ENCODE data around the gene HYOU1. TPM values are rescaled to one million over a fixed set of nuclear protein-coding genes. Genes with fewer than 3 reads are reported as not detected.
"Not testable (repeated sequence)": the region's sequence is repeated elsewhere in the genome, so short reads cannot be mapped to it uniquely, and the experiment has no call there.

HYOU1 gene
- 100 to 1,000 TPM; 107 to 138 TPM for total RNA-seq
- long read RNA-seq, partial matches to known transcripts, result 11 of 19 reads
- long read RNA-seq, other reads (novel, unspliced or antisense), result 8 of 19 reads

- DNase-seq, result peak; percentile 98 to 100
- ATAC-seq, result peak; percentile 93
- intact Hi-C loops (cut with DNase I, micrococcal nuclease), result no loop called here
Measured at GRCh38 chr11:119057000-119057769, at the start of gene HYOU1. Gene HYOU1, minus strand, starts transcription at chr11:119057205. Its CDS starts 1,045 bp downstream, at chr11:119056160.

GRCh38 chr11:119103793-119104192 is 46.8 kb upstream of the HYOU1 start:
- no peak for ATAC-seq

GRCh38 chr11:119103161-119103664 is 46.2 kb upstream of the HYOU1 start:
- ATAC-seq; intact Hi-C loops (cut with DNase I, micrococcal nuclease); DNase-seq: not testable (repeated sequence)

More at GRCh38 chr11:119103793-119104192, 46.8 kb upstream of the HYOU1 start:
- DNase-seq, result no peak
- intact Hi-C loops (cut with DNase I, micrococcal nuclease), result no loop called here

GRCh38 chr11:119101759-119102423 is 44.9 kb upstream of the HYOU1 start, which contains the start of gene DPAGT1:
Gene DPAGT1, minus strand, starts transcription at chr11:119101853. Its CDS starts 198 bp downstream, at chr11:119101655.
- intact Hi-C loops (cut with DNase I, micrococcal nuclease), result no loop called here
- DNase-seq, result peak; percentile 90 to 96

GRCh38 chr11:119100994-119101758 is 44.2 kb upstream of the HYOU1 start:
- peak; percentile 21 for ATAC-seq
- peak in 1 of 2 donors; percentile 55 for DNase-seq
- intact Hi-C loops (cut with DNase I, micrococcal nuclease), result no loop called here

More at GRCh38 chr11:119101759-119102423, 44.9 kb upstream of the HYOU1 start, which contains the start of gene DPAGT1:
- ATAC-seq, result peak; percentile 84

GRCh38 chr11:119100246-119100970 is 43.4 kb upstream of the HYOU1 start:
- DNase-seq (no peak), ATAC-seq (no peak)
- intact Hi-C loops (cut with DNase I, micrococcal nuclease), result no loop called here

- no peak for ATAC-seq
- intact Hi-C loops (cut with DNase I, micrococcal nuclease), result no loop called here
Measured at GRCh38 chr11:119099711-119100110, 42.7 kb upstream of the HYOU1 start.

GRCh38 chr11:119095066-119095880 is 38.3 kb upstream of the HYOU1 start:
- ATAC-seq (peak; percentile 85), DNase-seq (peak; percentile 98 to 99)
- intact Hi-C loops (cut with DNase I, micrococcal nuclease), result no loop called here

More at GRCh38 chr11:119099711-119100110, 42.7 kb upstream of the HYOU1 start:
- no peak for DNase-seq

GRCh38 chr11:119094816-119095065 is 37.7 kb upstream of the HYOU1 start:
- DNase-seq, result peak; percentile 88 to 89
- peak; percentile 81 for ATAC-seq
- intact Hi-C loops (cut with DNase I, micrococcal nuclease), result no loop called here

GRCh38 chr11:119093942-119094815 is 37.2 kb upstream of the HYOU1 start:
- DNase-seq (peak in 1 of 2 donors; percentile 49), ATAC-seq (peak; percentile 45)
- intact Hi-C loops (cut with DNase I, micrococcal nuclease), result no loop called here

GRCh38 chr11:119092880-119093842 is 36.2 kb upstream of the HYOU1 start:
- DNase-seq (no peak), ATAC-seq (no peak)
- intact Hi-C loops (cut with DNase I, micrococcal nuclease), result no loop called here

- ATAC-seq, result no peak
- intact Hi-C loops (cut with DNase I, micrococcal nuclease), result no loop called here
- DNase-seq, result no peak
Measured at GRCh38 chr11:119091966-119092879, 35.2 kb upstream of the HYOU1 start.

- intact Hi-C loops (cut with DNase I, micrococcal nuclease), result no loop called here
- ATAC-seq, result no peak
- DNase-seq, result no peak
Measured at GRCh38 chr11:119091178-119091577, 34.2 kb upstream of the HYOU1 start.

- intact Hi-C loops (cut with DNase I, micrococcal nuclease), result no loop called here
- DNase-seq (no peak), ATAC-seq (no peak)
Measured at GRCh38 chr11:119089319-119089718, 32.3 kb upstream of the HYOU1 start.

- intact Hi-C loops (cut with DNase I, micrococcal nuclease), result no loop called here
- DNase-seq (no peak), ATAC-seq (no peak)
Measured at GRCh38 chr11:119088406-119088805, 31.4 kb upstream of the HYOU1 start.

Measured in left colon (tissue), 2 donors.